DMS79 (cell line): ENCODE results near the gene IRF2BPL.

Experiments
- DNase-seq: peaks from one replicate; lab custom pipeline; 2025; lab: John Stamatoyannopoulos, UW

IRF2BPL gene

DNA sequence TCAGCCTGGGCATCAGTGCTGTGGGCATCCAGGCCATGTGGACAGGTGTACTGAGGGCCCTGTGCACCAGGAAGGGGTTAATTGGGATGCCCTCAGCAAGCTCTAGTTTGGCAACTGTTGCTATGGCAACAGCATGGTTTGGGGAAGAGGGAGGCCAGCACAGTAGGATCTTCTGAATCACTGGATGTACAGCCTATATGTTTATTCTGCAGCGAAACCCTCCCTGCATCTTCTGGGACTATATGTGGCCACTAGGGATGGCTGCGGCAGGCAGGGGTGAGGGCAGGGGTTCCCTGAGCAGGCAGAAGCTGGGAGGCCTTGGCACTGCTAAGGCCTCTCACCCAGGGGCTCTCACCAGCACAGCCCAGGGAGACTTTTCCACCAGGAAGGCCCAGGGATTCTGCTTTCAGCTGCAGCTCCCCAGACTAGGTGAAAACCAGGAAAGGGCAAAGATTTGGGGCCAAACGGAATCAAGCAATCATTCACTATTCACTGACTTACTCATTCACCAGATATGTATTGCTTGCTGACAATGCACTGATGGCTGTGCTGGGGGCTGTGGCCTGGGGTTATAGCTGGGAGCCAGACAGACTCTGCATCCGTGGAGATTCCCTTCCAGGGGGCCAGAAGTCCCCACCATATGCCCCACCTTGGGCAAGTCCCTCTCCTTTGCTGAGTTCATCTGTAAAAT is 42.8 kb downstream of the IRF2BPL start:
- DNase-seq, result no peak

DNA sequence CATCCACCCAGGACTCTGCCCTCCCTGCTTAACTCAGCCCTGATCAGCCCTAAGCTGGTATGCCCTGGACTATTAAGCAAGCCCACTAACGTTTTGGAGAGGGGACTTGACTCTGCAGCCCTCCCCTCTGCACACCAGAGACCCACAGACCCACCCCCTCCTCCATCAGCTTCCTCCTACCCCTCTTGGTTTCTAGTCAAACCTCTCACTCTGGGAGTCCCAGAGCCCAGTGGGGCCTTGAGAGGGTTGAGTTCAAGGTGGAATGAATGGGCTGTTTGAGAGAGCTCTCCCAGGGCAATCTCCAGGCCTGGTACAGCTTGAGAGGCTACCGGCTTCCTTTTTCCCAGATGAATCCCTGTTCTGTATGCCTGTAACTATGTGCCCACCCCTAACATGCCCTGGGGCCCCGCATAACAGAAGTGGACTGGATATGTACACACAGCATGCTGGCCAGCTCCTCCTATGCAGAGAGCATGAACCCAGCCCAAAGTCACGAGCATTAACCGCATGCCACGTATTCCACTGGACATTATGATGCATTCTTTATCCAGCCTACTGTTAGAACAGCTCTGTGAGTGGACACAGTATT is 43.6 kb downstream of the IRF2BPL start:
- no peak for DNase-seq

DNA sequence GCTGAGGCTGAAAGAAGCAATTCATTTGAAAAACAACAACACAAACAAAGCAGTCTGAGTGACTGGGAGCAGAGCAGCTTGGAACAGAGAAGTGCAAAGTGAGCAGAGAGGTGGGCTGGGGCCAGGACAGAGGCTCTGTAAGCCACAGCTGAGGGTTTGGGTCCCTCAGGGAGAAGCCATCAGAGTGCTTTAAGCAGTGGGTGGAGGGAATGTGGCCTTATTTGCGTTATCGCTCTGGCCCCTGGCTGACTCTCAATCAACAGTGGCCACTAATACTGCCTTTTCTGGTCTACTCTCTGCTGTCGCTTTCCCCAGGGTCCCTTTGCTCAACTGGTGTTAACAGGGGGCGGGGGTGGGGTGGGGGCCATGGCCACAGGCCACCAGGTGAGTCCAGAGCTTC is 44.2 kb downstream of the IRF2BPL start:
- DNase-seq, result no peak

DNA sequence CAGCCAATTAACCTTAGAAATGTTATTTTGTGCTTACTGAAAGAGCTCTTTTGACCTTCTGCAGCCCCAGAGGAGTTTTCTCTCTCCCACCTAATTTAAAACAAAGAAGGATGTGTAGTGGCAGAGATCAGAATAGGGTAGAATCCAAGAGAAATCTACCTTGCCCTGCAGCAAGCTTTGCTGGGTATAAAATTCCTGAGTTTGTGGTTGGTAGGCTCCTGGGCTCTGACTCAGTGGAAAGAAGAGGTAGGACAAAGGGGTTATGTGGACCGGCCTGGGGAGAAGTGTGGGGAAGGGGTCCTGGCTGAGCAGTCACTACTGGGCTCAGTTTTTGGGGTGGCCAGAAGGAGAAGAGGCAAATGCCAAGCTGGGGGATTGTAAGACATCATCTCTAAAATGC is 46.8 kb downstream of the IRF2BPL start:
- DNase-seq, result no peak

DNA sequence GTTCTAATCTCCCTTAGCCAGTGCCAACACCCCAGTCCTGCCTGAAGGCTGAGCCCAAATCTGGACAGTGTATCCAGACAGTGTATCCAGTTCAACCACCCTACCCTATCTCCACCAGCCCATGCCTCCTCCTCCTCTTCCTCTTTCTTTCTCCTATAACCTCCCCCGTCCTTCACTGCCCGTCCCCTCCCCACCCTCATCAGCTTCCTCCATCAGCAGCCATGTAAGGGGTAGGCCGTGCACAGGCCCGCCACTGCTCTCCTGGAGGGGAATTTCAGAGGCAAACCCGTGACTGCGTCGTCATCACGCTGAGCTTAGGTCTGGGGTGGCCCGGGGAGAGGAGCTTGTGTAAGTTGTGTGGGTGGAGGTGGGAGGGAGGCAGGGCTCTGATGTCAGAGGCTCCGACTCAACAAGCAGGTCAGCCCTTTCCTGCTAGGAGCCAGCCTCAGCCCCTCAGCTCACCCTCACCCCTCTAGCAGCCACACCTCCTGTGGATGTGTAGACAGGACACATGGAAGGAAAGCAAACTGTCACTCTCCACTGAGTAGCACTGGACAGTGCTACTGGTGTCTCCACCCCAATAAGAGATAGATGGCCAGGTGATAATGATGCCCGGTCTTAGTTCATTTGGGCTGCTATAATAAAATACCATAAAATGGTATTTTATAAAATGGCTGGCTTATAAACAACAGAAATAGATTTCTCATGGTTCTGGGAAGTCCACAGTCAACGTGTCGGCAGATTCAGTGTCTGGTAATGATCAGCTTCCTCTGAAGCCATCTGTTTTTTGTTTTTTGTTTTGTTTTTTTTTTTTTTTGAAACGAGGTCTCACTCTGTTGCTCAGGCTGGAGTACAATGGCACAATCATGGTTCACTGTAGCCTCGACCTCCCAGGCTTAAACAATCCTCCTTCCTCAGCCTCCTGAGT is 50.5 kb downstream of the IRF2BPL start:
- DNase-seq, result no peak

DNA sequence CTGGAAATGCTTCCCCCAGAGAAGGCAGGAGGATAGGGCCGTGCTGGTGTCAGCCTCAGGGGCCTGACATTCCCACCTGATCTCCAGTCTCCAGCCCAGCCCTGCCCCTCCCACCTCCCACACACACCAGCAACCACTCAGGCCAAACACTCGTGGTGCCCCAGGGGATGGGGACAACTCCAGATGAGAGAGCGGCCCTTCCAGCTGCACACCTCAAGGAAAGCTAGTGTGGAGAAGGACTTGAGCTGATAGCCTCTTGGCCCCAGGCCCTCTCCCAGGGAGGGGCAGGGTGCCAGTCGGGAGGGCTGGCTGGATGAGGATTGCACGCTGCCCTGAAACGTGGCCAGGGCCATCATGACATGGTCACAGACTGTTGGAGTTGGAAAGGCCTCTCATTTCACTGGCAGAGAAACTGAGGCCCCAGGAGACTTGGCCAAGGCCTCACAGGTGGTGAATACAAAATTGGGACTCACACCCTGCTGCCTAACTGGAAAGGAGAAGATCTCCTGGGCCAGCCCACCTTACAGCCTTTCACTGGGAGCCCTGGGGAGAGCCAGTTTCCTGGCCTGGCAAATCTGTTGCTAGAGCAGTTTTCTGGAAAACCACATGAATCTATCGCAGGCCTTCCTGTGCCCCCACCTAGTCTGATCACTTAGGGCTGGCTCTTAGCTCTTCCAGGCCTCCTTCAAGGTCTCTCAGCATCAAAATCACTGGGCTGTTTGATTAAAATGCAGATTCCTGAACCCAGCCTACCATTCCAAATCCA is 52.1 kb downstream of the IRF2BPL start:
- DNase-seq, result peak; percentile 93

DNA sequence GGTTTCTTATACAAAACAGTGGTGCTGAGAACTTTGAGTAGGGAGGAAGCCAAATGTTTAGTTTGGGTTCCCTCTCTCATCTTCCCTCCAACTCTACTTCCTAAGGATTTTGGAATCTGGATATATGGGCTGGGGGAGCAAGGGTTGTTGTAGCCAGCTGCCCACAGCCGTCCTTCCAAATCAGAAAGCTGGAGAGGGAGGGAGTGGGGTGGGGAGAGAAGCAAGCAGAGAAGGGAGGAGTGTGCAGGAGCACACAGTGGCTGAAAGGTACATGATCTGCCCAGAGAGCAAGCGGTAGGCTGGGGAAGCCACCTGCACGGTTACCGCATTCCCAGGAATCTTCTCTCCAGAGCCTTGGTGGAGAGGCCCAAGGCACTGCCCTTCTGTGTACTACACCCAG is 52.7 kb downstream of the IRF2BPL start:
- no peak for DNase-seq

DNA sequence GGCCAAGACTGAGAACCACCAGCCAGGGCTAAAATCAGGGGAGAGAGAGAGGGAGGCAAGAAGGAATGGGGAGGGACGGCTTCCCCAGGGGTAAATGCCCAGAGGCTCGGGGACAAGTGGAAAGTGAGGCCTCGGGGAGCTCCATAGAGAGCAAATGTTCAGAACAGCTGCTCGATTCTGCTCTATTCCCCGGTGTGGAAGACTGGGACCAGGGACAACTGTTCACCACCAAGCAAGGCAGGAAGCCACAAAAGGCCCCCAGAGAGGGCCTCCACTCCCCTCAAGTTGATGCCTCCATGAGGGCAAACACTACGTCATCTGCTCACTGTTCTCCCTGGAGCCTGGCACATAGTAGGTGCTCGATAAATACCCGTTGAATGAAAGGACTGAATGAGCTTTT is 53.5 kb downstream of the IRF2BPL start:
- DNase-seq, result no peak
